Hepatic stellate cell (primary cell): Measurements from ENCODE around the gene TEX47.

ENCODE experiments used
- DNase-seq: peaks from one replicate; pipeline ENCODE4 v3.0.0; 2011; ENCODE audit warnings: low spot score

TEX47 gene

GRCh38 chr7:88795553-88795952 lies at the start of gene TEX47:
TEX47 (minus strand) TSS chr7:88795737; CDS start chr7:88794942, 795 bp downstream.
- no peak for DNase-seq

GRCh38 chr7:88845091-88845490 lies 49.6 kb upstream of the TEX47 start:
- DNase-seq, result no peak

GRCh38 chr7:88842201-88842600 lies 46.7 kb upstream of the TEX47 start:
- DNase-seq, result no peak

- no peak for DNase-seq
Measured at GRCh38 chr7:88835147-88835728, 39.7 kb upstream of the TEX47 start.

GRCh38 chr7:88826222-88826621 lies 30.7 kb upstream of the TEX47 start:
- no peak for DNase-seq

GRCh38 chr7:88818552-88818951 lies 23.0 kb upstream of the TEX47 start:
- no peak for DNase-seq

- DNase-seq, result no peak
Measured at GRCh38 chr7:88806280-88807037, 10.9 kb upstream of the TEX47 start.

GRCh38 chr7:88801046-88801445 lies 5.5 kb upstream of the TEX47 start:
- DNase-seq, result no peak

- DNase-seq, result no peak
Measured at GRCh38 chr7:88792361-88792760, 3.2 kb downstream of the TEX47 start.

GRCh38 chr7:88791891-88792290 lies 3.6 kb downstream of the TEX47 start:
- no peak for DNase-seq

GRCh38 chr7:88789480-88790064 lies 6.0 kb downstream of the TEX47 start:
- DNase-seq, result no peak

GRCh38 chr7:88787777-88788176 lies 7.8 kb downstream of the TEX47 start:
- DNase-seq, result no peak

GRCh38 chr7:88775838-88776237 lies 19.7 kb downstream of the TEX47 start:
- DNase-seq, result no peak

- DNase-seq, result no peak
Measured at GRCh38 chr7:88772776-88773175, 22.8 kb downstream of the TEX47 start.

- no peak for DNase-seq
Measured at GRCh38 chr7:88771417-88771816, 24.1 kb downstream of the TEX47 start.

- DNase-seq, result no peak
Measured at GRCh38 chr7:88761779-88762178, 33.8 kb downstream of the TEX47 start.

- no peak for DNase-seq
Measured at GRCh38 chr7:88760136-88760515, 35.4 kb downstream of the TEX47 start.

- DNase-seq, result no peak
Measured at GRCh38 chr7:88759230-88760135, 36.1 kb downstream of the TEX47 start, which contains the start of gene ZNF804B. ZNF804B (plus strand) TSS chr7:88759700; CDS start chr7:88759977, 277 bp downstream.

- no peak for DNase-seq
Measured at GRCh38 chr7:88758381-88759229, 36.9 kb downstream of the TEX47 start.

GRCh38 chr7:88757371-88757770 lies 38.2 kb downstream of the TEX47 start:
- no peak for DNase-seq

- DNase-seq, result no peak
Measured at GRCh38 chr7:88756802-88757201, 38.7 kb downstream of the TEX47 start.
